OCI-LY3 (cell line): ENCODE measurements around the gene UST.

Experiments used
- EZH2phosphoT487 ChIP-seq: fragments of 200-600 bp; shearing (Covaris generic); IDR thresholded peaks from 2 replicates; pipeline ENCODE4 v1.6.1; 2018; ENCODE audit warnings: antibody characterized with exemption, mixed run types, low read depth
- TF ChIP-seq, protein P1 (sequence below): fragments of 200-600, 300-600 bp; sonication (generic); IDR thresholded peaks from 2 replicates; pipeline ENCODE4 v1.5.1; 2014; ENCODE audit warnings: antibody characterized with exemption, low read length, low read depth

DNA sequence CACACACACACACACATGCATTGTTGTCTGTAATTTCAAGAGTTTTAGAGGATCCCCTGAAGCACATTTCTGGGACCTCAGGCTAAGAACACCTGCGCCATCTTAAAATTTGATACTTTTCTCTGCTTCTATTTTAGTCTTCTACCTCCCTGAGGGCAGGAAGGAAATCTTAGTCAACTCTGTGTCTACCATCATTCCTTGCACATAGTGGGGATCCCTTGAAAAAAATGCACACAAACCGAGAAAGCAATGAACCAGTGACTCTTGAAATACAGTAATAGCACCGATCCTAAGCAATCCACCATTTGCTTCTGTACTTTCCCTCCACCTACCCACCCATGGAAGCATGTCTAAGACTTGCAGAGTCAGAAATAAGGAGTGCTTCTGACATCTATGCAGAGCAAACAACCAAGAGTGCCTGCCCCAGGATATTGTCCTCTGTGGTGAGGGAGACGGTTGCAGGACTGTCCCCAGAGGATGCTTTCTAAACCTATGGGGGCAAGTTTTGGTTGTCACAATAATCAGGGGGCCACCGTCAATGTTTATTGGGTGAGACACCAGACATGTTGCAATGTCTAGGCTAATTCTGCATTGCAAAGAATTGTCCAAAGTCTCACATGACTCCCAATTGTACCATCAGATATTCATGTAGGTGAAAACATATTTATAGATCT is 362.7 kb downstream of the UST start:
- TF ChIP-seq, protein P1, sequence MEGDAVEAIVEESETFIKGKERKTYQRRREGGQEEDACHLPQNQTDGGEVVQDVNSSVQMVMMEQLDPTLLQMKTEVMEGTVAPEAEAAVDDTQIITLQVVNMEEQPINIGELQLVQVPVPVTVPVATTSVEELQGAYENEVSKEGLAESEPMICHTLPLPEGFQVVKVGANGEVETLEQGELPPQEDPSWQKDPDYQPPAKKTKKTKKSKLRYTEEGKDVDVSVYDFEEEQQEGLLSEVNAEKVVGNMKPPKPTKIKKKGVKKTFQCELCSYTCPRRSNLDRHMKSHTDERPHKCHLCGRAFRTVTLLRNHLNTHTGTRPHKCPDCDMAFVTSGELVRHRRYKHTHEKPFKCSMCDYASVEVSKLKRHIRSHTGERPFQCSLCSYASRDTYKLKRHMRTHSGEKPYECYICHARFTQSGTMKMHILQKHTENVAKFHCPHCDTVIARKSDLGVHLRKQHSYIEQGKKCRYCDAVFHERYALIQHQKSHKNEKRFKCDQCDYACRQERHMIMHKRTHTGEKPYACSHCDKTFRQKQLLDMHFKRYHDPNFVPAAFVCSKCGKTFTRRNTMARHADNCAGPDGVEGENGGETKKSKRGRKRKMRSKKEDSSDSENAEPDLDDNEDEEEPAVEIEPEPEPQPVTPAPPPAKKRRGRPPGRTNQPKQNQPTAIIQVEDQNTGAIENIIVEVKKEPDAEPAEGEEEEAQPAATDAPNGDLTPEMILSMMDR, result no peak
- TF ChIP-seq EZH2phosphoT487, result no peak
